ENCODE results near the gene UBQLN4. TPM values are rescaled to one million over a fixed set of nuclear protein-coding genes. Genes with fewer than 3 reads are reported as not detected.
A peak's percentile ranks its signal among the peaks of the same experiment; 100 is the strongest.
"Not testable (repeated sequence)": the region's sequence is repeated elsewhere in the genome, so short reads cannot be mapped to it uniquely, and the experiment has no call there.

UBQLN4 gene
- total RNA-seq, 2 experiments from 2014 or later: 30.8 to 34.0 TPM

DNA sequence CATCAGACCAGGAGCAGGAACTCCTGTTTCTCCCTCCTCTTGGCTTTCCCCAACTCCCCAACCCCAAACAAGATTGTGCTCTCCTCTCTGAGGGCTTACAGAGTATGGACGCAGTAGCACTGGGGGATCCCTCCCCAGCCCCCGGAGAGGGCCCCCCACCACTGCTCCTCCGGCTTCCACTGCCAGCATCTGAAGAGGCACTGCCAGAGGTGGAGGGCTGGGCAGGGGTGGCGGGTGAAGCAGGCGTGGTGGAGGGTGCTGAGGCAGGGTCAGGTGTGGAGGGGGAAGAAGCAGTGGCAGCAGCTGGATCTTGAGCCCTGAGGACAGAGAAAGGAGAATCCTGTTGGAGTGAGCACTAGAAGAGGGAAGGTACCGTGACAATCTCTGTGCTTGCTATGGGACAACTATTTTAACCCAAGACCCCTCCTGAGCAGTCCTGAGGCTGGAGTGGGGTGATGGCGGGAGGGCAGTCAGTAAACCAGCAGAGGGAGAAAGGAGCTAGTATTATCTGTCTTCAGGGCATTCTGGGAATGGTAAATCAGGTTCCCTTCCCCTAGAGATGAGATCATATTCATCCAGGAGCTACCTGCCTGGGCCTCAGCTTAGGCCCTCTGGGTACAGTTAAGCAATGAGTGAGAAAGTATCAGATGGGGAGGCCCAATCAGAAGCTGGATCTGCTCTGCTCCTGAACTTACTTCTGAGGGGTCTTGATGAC is 2.4 kb downstream of the UBQLN4 start:
- H3K27ac Mint-ChIP-seq: no peak overlapping the region
- no peak overlapping the region for H3K4me3 Mint-ChIP-seq
- H3K4me1 Mint-ChIP-seq: peaks cover 20% of the 10 kb centered on the region
- H3K36me3 Mint-ChIP-seq (ENCODE audit: low read depth): peaks cover 10% of the 10 kb centered on the region
- H3K27me3 Mint-ChIP-seq: no peaks in the 10 kb centered on the region
- ChIA-PET POLR2A (interaction anchor here (0.9 kb wide), 1 partner anchor 26 kb away, joined by 4 read pairs; no protein-coding TSS in a partner anchor), CTCF (interaction anchor here (0.9 to 2.7 kb wide), 2 partner anchors 15 to 28 kb away, joined by 3 to 11 read pairs; no protein-coding TSS in a partner anchor)
- no peaks in the 10 kb centered on the region for H3K9me3 Mint-ChIP-seq
- DNase-seq: no peak

DNA sequence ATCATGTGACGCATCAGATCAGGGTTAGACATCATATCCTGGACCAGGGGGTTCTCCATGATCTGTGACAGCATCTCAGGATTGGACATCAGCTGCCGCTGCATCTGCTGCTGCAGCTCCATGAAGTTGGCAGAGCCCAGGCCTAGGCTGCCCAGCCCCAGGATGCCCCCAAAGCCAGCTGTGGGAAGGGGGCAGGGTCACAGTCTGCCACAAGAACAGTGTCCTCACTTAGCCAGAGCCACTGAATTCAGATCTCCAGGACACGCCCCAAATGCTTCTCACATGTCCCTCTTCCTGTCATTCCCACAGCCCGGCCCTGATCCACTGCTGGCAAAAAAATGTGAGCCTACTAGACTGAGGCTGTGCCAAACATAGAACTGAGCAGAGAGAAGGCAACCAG is 3.2 kb downstream of the UBQLN4 start:
- Mint-ChIP-seq H3K36me3 (ENCODE audit: low read depth) (peaks cover 10% of the 10 kb centered on the region), H3K4me3 (no peak overlapping the region)
- CTCF ChIA-PET: interaction anchor here (0.6 kb wide), 1 partner anchor 167 kb away, joined by 3 read pairs; no protein-coding TSS in a partner anchor

GRCh38 chr1:156048663-156049258 is 4.8 kb downstream of the UBQLN4 start:
- ChIA-PET CTCF (interaction anchor here (0.6 to 2.2 kb wide), 4 partner anchors 18 to 110 kb away, joined by 3 to 6 read pairs (median 4); no protein-coding TSS in a partner anchor), POLR2A (no interaction called here)
- no peak for DNase-seq
- no peaks in the 10 kb centered on the region for H3K27me3 Mint-ChIP-seq
- H3K27ac Mint-ChIP-seq: no peak overlapping the region
- no peaks in the 10 kb centered on the region for H3K9me3 Mint-ChIP-seq
- no peak overlapping the region for H3K4me3 Mint-ChIP-seq
- peaks cover 10% of the 10 kb centered on the region for H3K36me3 Mint-ChIP-seq (ENCODE audit: low read depth)
- H3K4me1 Mint-ChIP-seq: peaks cover 18% of the 10 kb centered on the region

More for the DNA sequence above, 3.2 kb downstream of the UBQLN4 start:
- no peak overlapping the region for H3K27ac Mint-ChIP-seq
- H3K4me1 Mint-ChIP-seq: peaks cover 14% of the 10 kb centered on the region
- H3K9me3 Mint-ChIP-seq: no peaks in the 10 kb centered on the region
- H3K27me3 Mint-ChIP-seq: no peaks in the 10 kb centered on the region
- no peak for DNase-seq
- POLR2A ChIA-PET: no interaction called here

- Mint-ChIP-seq H3K36me3 (ENCODE audit: low read depth) (peaks cover 16% of the 10 kb centered on the region), H3K27ac (no peak overlapping the region), H3K27me3 (no peaks in the 10 kb centered on the region), H3K4me3 (no peak overlapping the region), H3K9me3 (no peaks in the 10 kb centered on the region), H3K4me1 (peaks cover 8% of the 10 kb centered on the region)
- no peak for DNase-seq
- POLR2A ChIA-PET: no interaction called here
- CTCF ChIA-PET: interaction anchor here (1.3 to 2.7 kb wide), 3 partner anchors 16 to 64 kb away, joined by 3 to 11 read pairs (median 4); no protein-coding TSS in a partner anchor
These were observed 8.5 kb downstream of the UBQLN4 start for GRCh38 chr1:156045076-156045475.

GRCh38 chr1:156042828-156043227 is 10.8 kb downstream of the UBQLN4 start:
- no peak overlapping the region for H3K4me3 Mint-ChIP-seq
- H3K36me3 Mint-ChIP-seq (ENCODE audit: low read depth): peaks cover 6% of the 10 kb centered on the region
- ChIA-PET POLR2A (interaction anchor here (0.7 kb wide), 1 partner anchor 200 kb away, joined by 3 read pairs; no protein-coding TSS in a partner anchor), CTCF (interaction anchor here (1.1 to 2.7 kb wide), 2 partner anchors 17 to 139 kb away, joined by 3 to 11 read pairs; no protein-coding TSS in a partner anchor)
- H3K4me1 Mint-ChIP-seq: peaks cover 8% of the 10 kb centered on the region
- H3K9me3 Mint-ChIP-seq: no peaks in the 10 kb centered on the region
- no peaks in the 10 kb centered on the region for H3K27me3 Mint-ChIP-seq
- no peak for DNase-seq
- H3K27ac Mint-ChIP-seq: no peak overlapping the region

DNA sequence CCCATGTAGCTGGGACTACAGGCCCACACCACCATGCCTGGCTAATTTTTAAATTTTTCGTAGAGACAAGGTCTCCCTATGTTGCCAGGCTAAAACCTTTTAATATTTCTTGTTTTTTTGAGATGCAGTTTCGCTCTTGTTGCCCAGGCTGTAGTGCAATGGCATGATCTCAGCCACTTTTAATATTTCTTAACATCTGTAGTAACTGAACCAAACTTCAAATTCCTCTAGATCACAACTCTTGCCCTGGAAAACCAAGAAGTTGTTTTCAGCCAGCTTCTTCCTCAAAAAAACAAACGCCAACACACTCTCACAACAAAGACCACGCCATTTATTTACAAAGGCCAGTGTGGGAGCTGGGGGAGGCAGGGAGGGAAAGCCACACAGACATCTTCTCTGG is 18.6 kb downstream of the UBQLN4 start:
- H3K9me3 Mint-ChIP-seq; POLR2A ChIA-PET; H3K4me3 Mint-ChIP-seq; H3K27ac Mint-ChIP-seq; DNase-seq; H3K4me1 Mint-ChIP-seq; H3K27me3 Mint-ChIP-seq; H3K36me3 Mint-ChIP-seq (ENCODE audit: low read depth): not testable (repeated sequence)
- CTCF ChIA-PET: interaction anchor here (0.7 kb wide), 1 partner anchor 34 kb away, joined by 3 read pairs; no protein-coding TSS in a partner anchor

DNA sequence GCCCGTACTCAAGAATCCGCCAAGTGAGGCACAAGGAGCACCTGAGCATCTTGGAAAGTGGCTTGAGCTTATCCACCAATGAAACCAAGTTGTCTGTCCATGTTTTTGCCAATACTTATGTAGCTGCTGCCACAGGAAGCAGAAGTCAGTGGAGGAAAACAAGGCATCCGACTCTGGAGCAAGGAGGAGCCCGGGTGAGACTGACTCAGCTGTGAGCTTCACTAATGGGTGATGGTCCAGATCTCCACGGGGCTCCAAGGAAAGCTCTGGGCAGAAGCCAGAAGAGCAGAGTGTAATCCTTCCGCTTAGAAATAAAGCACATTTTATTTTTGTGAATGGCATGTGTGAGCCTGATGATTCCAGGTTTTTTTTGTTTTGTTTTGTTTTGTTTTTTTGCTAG is 20.6 kb downstream of the UBQLN4 start:
- no peak overlapping the region for H3K4me3 Mint-ChIP-seq
- no peaks in the 10 kb centered on the region for H3K9me3 Mint-ChIP-seq
- peaks cover 7% of the 10 kb centered on the region for H3K4me1 Mint-ChIP-seq
- CTCF ChIA-PET: interaction anchor here (1.0 to 1.9 kb wide), 3 partner anchors 12 to 192 kb away, joined by 3 to 4 read pairs (median 4); partner anchors contain the start of gene SSR2
- H3K27me3 Mint-ChIP-seq: no peaks in the 10 kb centered on the region
- peaks cover 1% of the 10 kb centered on the region for H3K36me3 Mint-ChIP-seq (ENCODE audit: low read depth)
- no peak for DNase-seq
- POLR2A ChIA-PET: no interaction called here
- no peak overlapping the region for H3K27ac Mint-ChIP-seq

DNA sequence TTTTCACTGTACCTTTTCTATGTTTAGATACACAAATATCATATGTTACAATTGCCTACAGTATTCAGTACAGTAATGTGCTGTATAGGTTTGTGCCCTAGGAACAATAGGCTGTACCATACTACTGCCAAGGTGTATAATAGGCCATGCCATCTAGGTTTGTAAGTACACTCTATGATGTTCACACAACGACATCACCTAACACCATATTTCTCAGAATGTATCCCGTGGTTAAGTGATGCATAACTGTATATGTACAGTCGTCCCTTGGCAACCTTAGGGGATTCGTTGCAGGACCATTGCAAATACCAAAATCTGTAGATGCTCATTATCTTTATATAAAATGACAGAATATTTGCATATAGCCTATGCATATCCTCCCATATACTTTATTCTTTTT is 27.0 kb downstream of the UBQLN4 start:
- DNase-seq: no peak
- Mint-ChIP-seq H3K9me3 (no peaks in the 10 kb centered on the region), H3K36me3 (ENCODE audit: low read depth) (no peaks in the 10 kb centered on the region), H3K27me3 (no peaks in the 10 kb centered on the region), H3K4me3 (no peak overlapping the region), H3K4me1 (peaks cover 11% of the 10 kb centered on the region), H3K27ac (no peak overlapping the region)
- CTCF ChIA-PET: interaction anchor here (1.1 to 1.7 kb wide), 4 partner anchors 18 to 95 kb away, joined by 3 to 11 read pairs (median 8); partner anchors contain the start of genes LAMTOR2 and UBQLN4
- POLR2A ChIA-PET: no interaction called here

DNA sequence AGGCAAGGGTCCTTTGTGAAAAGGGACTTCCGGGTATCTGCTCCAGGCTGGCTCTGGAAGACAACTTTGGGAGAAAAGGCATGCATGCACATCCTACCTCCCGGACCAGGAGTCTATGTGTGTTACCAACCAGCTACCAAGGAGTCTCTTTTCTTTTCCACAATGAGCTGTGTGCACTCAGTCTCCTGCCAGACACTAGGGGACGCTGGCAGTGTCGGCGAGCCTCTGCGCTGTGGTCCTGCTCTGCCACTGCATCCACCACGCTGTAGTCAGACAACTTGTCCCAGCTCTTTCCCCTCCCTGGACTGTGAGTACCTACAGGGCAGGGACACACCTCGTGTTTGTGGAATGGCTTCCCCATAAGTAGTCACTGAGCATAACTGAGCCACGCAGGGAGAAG is 27.7 kb downstream of the UBQLN4 start:
- POLR2A ChIA-PET: no interaction called here
- Mint-ChIP-seq H3K27ac (no peak overlapping the region), H3K9me3 (no peaks in the 10 kb centered on the region)

GRCh38 chr1:156024801-156025200 is 28.8 kb downstream of the UBQLN4 start:
- H3K36me3 Mint-ChIP-seq (ENCODE audit: low read depth): peaks cover 7% of the 10 kb centered on the region
- POLR2A ChIA-PET: interaction anchor here (1.0 kb wide), 1 partner anchor 27 kb away, joined by 4 read pairs; no protein-coding TSS in a partner anchor
- peaks cover 21% of the 10 kb centered on the region for H3K4me1 Mint-ChIP-seq
- no peak for DNase-seq
- H3K9me3 Mint-ChIP-seq: no peaks in the 10 kb centered on the region
- H3K27ac Mint-ChIP-seq: no peak overlapping the region
- H3K4me3 Mint-ChIP-seq: no peak overlapping the region
- no peaks in the 10 kb centered on the region for H3K27me3 Mint-ChIP-seq
- CTCF ChIA-PET: interaction anchor here (0.6 to 1.7 kb wide), 5 partner anchors 12 to 296 kb away, joined by 3 to 11 read pairs (median 4); no protein-coding TSS in a partner anchor

More for the DNA sequence above, 27.7 kb downstream of the UBQLN4 start:
- no peak overlapping the region for H3K4me3 Mint-ChIP-seq
- H3K27me3 Mint-ChIP-seq: no peaks in the 10 kb centered on the region
- no peaks in the 10 kb centered on the region for H3K36me3 Mint-ChIP-seq (ENCODE audit: low read depth)
- DNase-seq: peak; percentile 33
- peaks cover 14% of the 10 kb centered on the region for H3K4me1 Mint-ChIP-seq
- CTCF ChIA-PET: interaction anchor here (0.6 to 1.7 kb wide), 12 partner anchors 8 to 427 kb away, joined by 3 to 11 read pairs (median 3); partner anchors contain the start of genes LAMTOR2 and UBQLN4

GRCh38 chr1:156021954-156022353 is 31.6 kb downstream of the UBQLN4 start:
- peaks cover 25% of the 10 kb centered on the region for H3K36me3 Mint-ChIP-seq (ENCODE audit: low read depth)
- H3K4me1 Mint-ChIP-seq: peaks cover 33% of the 10 kb centered on the region
- H3K9me3 Mint-ChIP-seq: no peaks in the 10 kb centered on the region
- ChIA-PET CTCF (interaction anchor here (1.6 kb wide), 1 partner anchor 11 kb away, joined by 4 read pairs; no protein-coding TSS in a partner anchor), POLR2A (no interaction called here)
- H3K27me3 Mint-ChIP-seq: no peaks in the 10 kb centered on the region
- no peak for DNase-seq
- H3K4me3 Mint-ChIP-seq: no peak overlapping the region
- H3K27ac Mint-ChIP-seq: no peak overlapping the region

- no peak for DNase-seq
- peaks cover 30% of the 10 kb centered on the region for H3K36me3 Mint-ChIP-seq (ENCODE audit: low read depth)
- H3K27ac Mint-ChIP-seq: peak overlapping the region; percentile 95
- POLR2A ChIA-PET: no interaction called here
- peak overlapping the region; percentile 87 for H3K4me3 Mint-ChIP-seq
- CTCF ChIA-PET: interaction anchor here (0.7 to 2.2 kb wide), 3 partner anchors 10 to 45 kb away, joined by 3 to 8 read pairs (median 4); no protein-coding TSS in a partner anchor
- H3K9me3 Mint-ChIP-seq: no peaks in the 10 kb centered on the region
- peaks cover 32% of the 10 kb centered on the region for H3K4me1 Mint-ChIP-seq
- H3K27me3 Mint-ChIP-seq: no peaks in the 10 kb centered on the region
These were observed 32.5 kb downstream of the UBQLN4 start for GRCh38 chr1:156021093-156021428.
